ENCODE data around the gene ERMN.

ERMN gene

GRCh38 chr2:157329524-157329923 lies 3.9 kb upstream of the ERMN start:
- TF ChIP-seq, protein P1, sequence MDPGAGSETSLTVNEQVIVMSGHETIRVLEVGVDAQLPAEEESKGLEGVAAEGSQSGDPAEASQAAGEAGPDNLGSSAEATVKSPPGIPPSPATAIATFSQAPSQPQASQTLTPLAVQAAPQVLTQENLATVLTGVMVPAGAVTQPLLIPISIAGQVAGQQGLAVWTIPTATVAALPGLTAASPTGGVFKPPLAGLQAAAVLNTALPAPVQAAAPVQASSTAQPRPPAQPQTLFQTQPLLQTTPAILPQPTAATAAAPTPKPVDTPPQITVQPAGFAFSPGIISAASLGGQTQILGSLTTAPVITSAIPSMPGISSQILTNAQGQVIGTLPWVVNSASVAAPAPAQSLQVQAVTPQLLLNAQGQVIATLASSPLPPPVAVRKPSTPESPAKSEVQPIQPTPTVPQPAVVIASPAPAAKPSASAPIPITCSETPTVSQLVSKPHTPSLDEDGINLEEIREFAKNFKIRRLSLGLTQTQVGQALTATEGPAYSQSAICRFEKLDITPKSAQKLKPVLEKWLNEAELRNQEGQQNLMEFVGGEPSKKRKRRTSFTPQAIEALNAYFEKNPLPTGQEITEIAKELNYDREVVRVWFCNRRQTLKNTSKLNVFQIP (CRISPR knock-in tag; IDR thresholded peaks at IDR 0.05; ENCODE audit: borderline replicate concordance, low read depth), result no peak
- TF ChIP-seq, protein P2, sequence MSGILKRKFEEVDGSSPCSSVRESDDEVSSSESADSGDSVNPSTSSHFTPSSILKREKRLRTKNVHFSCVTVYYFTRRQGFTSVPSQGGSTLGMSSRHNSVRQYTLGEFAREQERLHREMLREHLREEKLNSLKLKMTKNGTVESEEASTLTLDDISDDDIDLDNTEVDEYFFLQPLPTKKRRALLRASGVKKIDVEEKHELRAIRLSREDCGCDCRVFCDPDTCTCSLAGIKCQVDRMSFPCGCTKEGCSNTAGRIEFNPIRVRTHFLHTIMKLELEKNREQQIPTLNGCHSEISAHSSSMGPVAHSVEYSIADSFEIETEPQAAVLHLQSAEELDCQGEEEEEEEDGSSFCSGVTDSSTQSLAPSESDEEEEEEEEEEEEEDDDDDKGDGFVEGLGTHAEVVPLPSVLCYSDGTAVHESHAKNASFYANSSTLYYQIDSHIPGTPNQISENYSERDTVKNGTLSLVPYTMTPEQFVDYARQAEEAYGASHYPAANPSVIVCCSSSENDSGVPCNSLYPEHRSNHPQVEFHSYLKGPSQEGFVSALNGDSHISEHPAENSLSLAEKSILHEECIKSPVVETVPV (CRISPR knock-in tag; IDR thresholded peaks at IDR 0.05), result no peak
- TF ChIP-seq BACH2 (CRISPR knock-in tag; IDR thresholded peaks at IDR 0.05; ENCODE audit: borderline replicate concordance) (no peak), ZNF70 (CRISPR knock-in tag; IDR thresholded peaks at IDR 0.05) (no peak), SNAI2 (CRISPR knock-in tag; IDR thresholded peaks at IDR 0.05) (no peak), RARB (CRISPR knock-in tag; IDR thresholded peaks at IDR 0.05) (no peak), CSDC2 (CRISPR knock-in tag; IDR thresholded peaks at IDR 0.05) (no peak), ARNTL (CRISPR knock-in tag; IDR thresholded peaks at IDR 0.05; ENCODE audit: borderline replicate concordance, low read depth) (no peak), ZNF565 (CRISPR knock-in tag; conservative IDR thresholded peaks at IDR 0.05; ENCODE audit: low read depth) (no peak), ZFP30 (CRISPR knock-in tag; IDR thresholded peaks at IDR 0.05) (no peak), ZNF8 (CRISPR knock-in tag; IDR thresholded peaks at IDR 0.05) (no peak), OSR1 (CRISPR knock-in tag; IDR thresholded peaks at IDR 0.05) (no peak), TCF4 (CRISPR knock-in tag; IDR thresholded peaks at IDR 0.05; ENCODE audit: borderline replicate concordance) (no peak), PPARA (CRISPR knock-in tag; IDR thresholded peaks at IDR 0.05; ENCODE audit: borderline replicate concordance) (no peak), ZC3H10 (CRISPR knock-in tag; IDR thresholded peaks at IDR 0.05) (no peak)
- TF ChIP-seq, protein P3, sequence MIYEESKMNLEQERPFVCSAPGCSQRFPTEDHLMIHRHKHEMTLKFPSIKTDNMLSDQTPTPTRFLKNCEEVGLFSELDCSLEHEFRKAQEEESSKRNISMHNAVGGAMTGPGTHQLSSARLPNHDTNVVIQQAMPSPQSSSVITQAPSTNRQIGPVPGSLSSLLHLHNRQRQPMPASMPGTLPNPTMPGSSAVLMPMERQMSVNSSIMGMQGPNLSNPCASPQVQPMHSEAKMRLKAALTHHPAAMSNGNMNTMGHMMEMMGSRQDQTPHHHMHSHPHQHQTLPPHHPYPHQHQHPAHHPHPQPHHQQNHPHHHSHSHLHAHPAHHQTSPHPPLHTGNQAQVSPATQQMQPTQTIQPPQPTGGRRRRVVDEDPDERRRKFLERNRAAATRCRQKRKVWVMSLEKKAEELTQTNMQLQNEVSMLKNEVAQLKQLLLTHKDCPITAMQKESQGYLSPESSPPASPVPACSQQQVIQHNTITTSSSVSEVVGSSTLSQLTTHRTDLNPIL (CRISPR knock-in tag; IDR thresholded peaks at IDR 0.05; ENCODE audit: low read depth), result no peak
- TF ChIP-seq, protein P4, sequence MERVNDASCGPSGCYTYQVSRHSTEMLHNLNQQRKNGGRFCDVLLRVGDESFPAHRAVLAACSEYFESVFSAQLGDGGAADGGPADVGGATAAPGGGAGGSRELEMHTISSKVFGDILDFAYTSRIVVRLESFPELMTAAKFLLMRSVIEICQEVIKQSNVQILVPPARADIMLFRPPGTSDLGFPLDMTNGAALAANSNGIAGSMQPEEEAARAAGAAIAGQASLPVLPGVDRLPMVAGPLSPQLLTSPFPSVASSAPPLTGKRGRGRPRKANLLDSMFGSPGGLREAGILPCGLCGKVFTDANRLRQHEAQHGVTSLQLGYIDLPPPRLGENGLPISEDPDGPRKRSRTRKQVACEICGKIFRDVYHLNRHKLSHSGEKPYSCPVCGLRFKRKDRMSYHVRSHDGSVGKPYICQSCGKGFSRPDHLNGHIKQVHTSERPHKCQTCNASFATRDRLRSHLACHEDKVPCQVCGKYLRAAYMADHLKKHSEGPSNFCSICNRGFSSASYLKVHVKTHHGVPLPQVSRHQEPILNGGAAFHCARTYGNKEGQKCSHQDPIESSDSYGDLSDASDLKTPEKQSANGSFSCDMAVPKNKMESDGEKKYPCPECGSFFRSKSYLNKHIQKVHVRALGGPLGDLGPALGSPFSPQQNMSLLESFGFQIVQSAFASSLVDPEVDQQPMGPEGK (CRISPR knock-in tag; IDR thresholded peaks at IDR 0.05; ENCODE audit: borderline replicate concordance), result no peak
- no peak for ATAC-seq

DNA sequence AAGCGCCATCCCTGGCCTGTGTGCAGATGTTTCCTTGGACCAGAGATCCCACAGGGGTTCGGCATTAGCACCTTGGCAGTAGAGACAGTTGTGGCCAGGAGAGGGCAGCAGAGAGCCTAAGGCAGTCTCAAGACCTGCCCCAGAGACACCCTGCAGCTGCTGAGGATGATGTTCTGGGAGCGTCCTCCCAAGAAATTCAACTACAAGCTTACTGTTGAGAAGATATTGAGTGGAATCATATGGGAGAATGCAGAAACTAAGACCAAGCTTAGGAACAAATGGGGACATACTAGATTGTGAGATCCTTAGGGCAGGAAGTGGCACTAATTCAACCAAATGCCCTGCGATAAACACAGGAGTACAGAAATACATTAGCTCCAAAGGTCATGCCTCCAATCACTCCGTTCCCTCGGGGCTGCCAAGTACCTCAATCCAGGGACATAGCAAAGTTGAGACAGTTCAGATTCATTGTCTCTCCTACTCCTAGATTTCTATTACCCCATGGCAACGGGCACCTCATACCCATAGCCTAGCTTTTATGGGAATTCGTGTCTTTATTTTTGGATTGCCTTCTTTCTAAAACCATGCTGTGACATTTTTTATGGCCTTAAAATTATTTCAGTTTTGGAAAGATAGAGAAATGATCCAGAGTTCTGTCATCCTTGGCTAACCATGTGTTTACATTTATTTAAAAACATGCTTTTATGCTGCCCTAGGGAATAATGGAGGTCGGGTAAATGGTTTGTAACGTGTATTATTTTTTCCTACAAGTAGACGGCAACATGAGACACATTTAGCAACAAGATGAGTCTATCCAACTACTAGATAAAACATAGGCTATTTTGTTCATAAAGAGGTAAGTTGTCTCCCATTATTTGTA lies 2.2 kb upstream of the ERMN start:
- TF ChIP-seq CSDC2 (CRISPR knock-in tag; IDR thresholded peaks at IDR 0.05) (no peak), TCF4 (CRISPR knock-in tag; IDR thresholded peaks at IDR 0.05; ENCODE audit: borderline replicate concordance) (no peak), OSR1 (CRISPR knock-in tag; IDR thresholded peaks at IDR 0.05) (no peak), TOX (CRISPR knock-in tag; IDR thresholded peaks at IDR 0.05; ENCODE audit: borderline replicate concordance) (no peak), BACH2 (CRISPR knock-in tag; IDR thresholded peaks at IDR 0.05; ENCODE audit: borderline replicate concordance) (no peak), ZNF8 (CRISPR knock-in tag; IDR thresholded peaks at IDR 0.05) (no peak), PPARA (CRISPR knock-in tag; IDR thresholded peaks at IDR 0.05; ENCODE audit: borderline replicate concordance) (no peak), ARNTL (CRISPR knock-in tag; IDR thresholded peaks at IDR 0.05; ENCODE audit: borderline replicate concordance, low read depth) (no peak), ZNF70 (CRISPR knock-in tag; IDR thresholded peaks at IDR 0.05) (no peak), ISL1 (CRISPR knock-in tag; IDR thresholded peaks at IDR 0.05) (no peak), ZFP30 (CRISPR knock-in tag; IDR thresholded peaks at IDR 0.05) (no peak), SNAI2 (CRISPR knock-in tag; IDR thresholded peaks at IDR 0.05) (no peak)
- TF ChIP-seq, protein P1 (CRISPR knock-in tag; IDR thresholded peaks at IDR 0.05; ENCODE audit: borderline replicate concordance, low read depth), result no peak
- TF ChIP-seq, protein P5, sequence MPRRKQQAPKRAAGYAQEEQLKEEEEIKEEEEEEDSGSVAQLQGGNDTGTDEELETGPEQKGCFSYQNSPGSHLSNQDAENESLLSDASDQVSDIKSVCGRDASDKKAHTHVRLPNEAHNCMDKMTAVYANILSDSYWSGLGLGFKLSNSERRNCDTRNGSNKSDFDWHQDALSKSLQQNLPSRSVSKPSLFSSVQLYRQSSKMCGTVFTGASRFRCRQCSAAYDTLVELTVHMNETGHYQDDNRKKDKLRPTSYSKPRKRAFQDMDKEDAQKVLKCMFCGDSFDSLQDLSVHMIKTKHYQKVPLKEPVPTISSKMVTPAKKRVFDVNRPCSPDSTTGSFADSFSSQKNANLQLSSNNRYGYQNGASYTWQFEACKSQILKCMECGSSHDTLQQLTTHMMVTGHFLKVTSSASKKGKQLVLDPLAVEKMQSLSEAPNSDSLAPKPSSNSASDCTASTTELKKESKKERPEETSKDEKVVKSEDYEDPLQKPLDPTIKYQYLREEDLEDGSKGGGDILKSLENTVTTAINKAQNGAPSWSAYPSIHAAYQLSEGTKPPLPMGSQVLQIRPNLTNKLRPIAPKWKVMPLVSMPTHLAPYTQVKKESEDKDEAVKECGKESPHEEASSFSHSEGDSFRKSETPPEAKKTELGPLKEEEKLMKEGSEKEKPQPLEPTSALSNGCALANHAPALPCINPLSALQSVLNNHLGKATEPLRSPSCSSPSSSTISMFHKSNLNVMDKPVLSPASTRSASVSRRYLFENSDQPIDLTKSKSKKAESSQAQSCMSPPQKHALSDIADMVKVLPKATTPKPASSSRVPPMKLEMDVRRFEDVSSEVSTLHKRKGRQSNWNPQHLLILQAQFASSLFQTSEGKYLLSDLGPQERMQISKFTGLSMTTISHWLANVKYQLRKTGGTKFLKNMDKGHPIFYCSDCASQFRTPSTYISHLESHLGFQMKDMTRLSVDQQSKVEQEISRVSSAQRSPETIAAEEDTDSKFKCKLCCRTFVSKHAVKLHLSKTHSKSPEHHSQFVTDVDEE (CRISPR knock-in tag; IDR thresholded peaks at IDR 0.05), result no peak
- TF ChIP-seq, protein P2 (CRISPR knock-in tag; IDR thresholded peaks at IDR 0.05), result no peak
- peak; percentile 98 for ATAC-seq
